Calu3 (cell line): ENCODE results near the gene NUP188. TPM values are rescaled to one million over a fixed set of nuclear protein-coding genes. Genes with fewer than 3 reads are reported as not detected.

ENCODE experiments used
- BruUV-seq: library from RNA; stranded (reverse); fragments of 400-500 nt; replicated peaks from 2 replicates; lab custom pipeline; 2021; lab: Mats Ljungman, UMichigan
- CTCF ChIA-PET: fragments of 300-600 bp; sonication (Branson Sonifier 250); formaldehyde crosslinking; loops from one replicate; lab custom pipeline; 2022; ENCODE audit warnings: antibody characterized with exemption; lab: Charles Lee
- DNase-seq: peaks from one replicate; pipeline ENCODE4 v3.0.0; 2022
- H3K27ac Mint-ChIP-seq: one replicate; pipeline ENCODE4 v1.8.0; 2022; ENCODE audit warnings: mixed read lengths; ENCODE audit not compliant: unreplicated experiment
- H3K27me3 Mint-ChIP-seq: one replicate; pipeline ENCODE4 v1.8.0; 2022; ENCODE audit warnings: mixed read lengths; ENCODE audit not compliant: unreplicated experiment
- H3K36me3 Mint-ChIP-seq: one replicate; pipeline ENCODE4 v1.8.0; 2022; ENCODE audit warnings: mild to moderate bottlenecking, moderate library complexity, mixed read lengths; ENCODE audit not compliant: insufficient read depth, unreplicated experiment
- H3K4me1 Mint-ChIP-seq: one replicate; pipeline ENCODE4 v1.8.0; 2022; ENCODE audit warnings: mild to moderate bottlenecking, low read depth, mixed read lengths; ENCODE audit not compliant: unreplicated experiment
- H3K4me3 Mint-ChIP-seq: one replicate; pipeline ENCODE4 v1.8.0; 2022; ENCODE audit warnings: mild to moderate bottlenecking, low read depth, moderate library complexity, mixed read lengths; ENCODE audit not compliant: unreplicated experiment
- H3K9me3 Mint-ChIP-seq: one replicate; pipeline ENCODE4 v1.8.0; 2022; ENCODE audit warnings: low read depth, mixed read lengths; ENCODE audit not compliant: unreplicated experiment
- CTCF ChIP-seq: fragments of 200-600 bp; IDR thresholded peaks from one replicate; pipeline ENCODE4 v1.8.0; 2022; ENCODE audit warnings: antibody characterized with exemption; ENCODE audit not compliant: unreplicated experiment
- intact Hi-C: fragments of 100-400 bp; cut with micrococcal nuclease; formaldehyde crosslinking; loops from one replicate; pipeline ENCODE4 v1.10.0; 2022; ENCODE audit not compliant: unreplicated experiment
- total RNA-seq: library from RNA; stranded (reverse); gene quantifications from 2 replicates; pipeline ENCODE4 v1.2.3, GENCODE V29; 2022

The NUP188 gene
- total RNA-seq, 1 experiment from 2014 or later: 34.3 TPM

- peaks cover 15% of the 10 kb centered on the region for H3K4me1 Mint-ChIP-seq
- TF ChIP-seq CTCF: no peak
- CTCF ChIA-PET: interaction anchor here (0.6 to 1.0 kb wide), 5 partner anchors 8 to 625 kb away, joined by 3 to 9 read pairs (median 3); partner anchors contain the start of gene SH3GLB2
- no TSS peak for BruUV-seq
- peaks cover 16% of the 10 kb centered on the region for H3K36me3 Mint-ChIP-seq
- intact Hi-C loops: no loop called here
- peak within 1 kb of the TSS; percentile 91 for H3K27ac Mint-ChIP-seq
- H3K27me3 Mint-ChIP-seq: no peaks in the 10 kb centered on the region
- DNase-seq: peak; percentile 90
- H3K4me3 Mint-ChIP-seq: peak within 1 kb of the TSS; percentile 92
- no peaks in the 10 kb centered on the region for H3K9me3 Mint-ChIP-seq
These were observed 88.9 kb downstream of the NUP188 start, which contains the start of gene MIGA2 for GRCh38 chr9:129036241-129036922. MIGA2 (plus strand) TSS chr9:129036626; CDS start chr9:129040595, 3,969 bp downstream.

- CTCF ChIA-PET: interaction anchor here (0.6 to 1.0 kb wide), 3 partner anchors 9 to 105 kb away, joined by 3 to 4 read pairs (median 3); partner anchors contain the start of gene SH3GLB2
- Mint-ChIP-seq H3K4me3 (peak overlapping the region; percentile 92), H3K36me3 (peaks cover 16% of the 10 kb centered on the region), H3K27me3 (no peaks in the 10 kb centered on the region), H3K27ac (peak overlapping the region; percentile 91), H3K4me1 (peaks cover 15% of the 10 kb centered on the region), H3K9me3 (no peaks in the 10 kb centered on the region)
- no peak for TF ChIP-seq CTCF
- intact Hi-C loops: no loop called here
- BruUV-seq: no TSS peak
- DNase-seq: no peak
These were observed 89.6 kb downstream of the NUP188 start for GRCh38 chr9:129036923-129037766.

- intact Hi-C loops: no loop called here
- DNase-seq: no peak
- BruUV-seq: no TSS peak
These were observed 90.2 kb downstream of the NUP188 start for GRCh38 chr9:129037767-129038098.

More at GRCh38 chr9:129037767-129038098, 90.2 kb downstream of the NUP188 start:
- H3K4me1 Mint-ChIP-seq: peaks cover 15% of the 10 kb centered on the region
- H3K4me3 Mint-ChIP-seq: peak overlapping the region; percentile 92
- H3K27ac Mint-ChIP-seq: no peak overlapping the region
- CTCF ChIA-PET: no interaction called here
- no peaks in the 10 kb centered on the region for H3K27me3 Mint-ChIP-seq
- peaks cover 21% of the 10 kb centered on the region for H3K36me3 Mint-ChIP-seq
- no peaks in the 10 kb centered on the region for H3K9me3 Mint-ChIP-seq
- no peak for TF ChIP-seq CTCF
